ENCODE data around the gene TGFBR3.
"Not testable (repeated sequence)": the region's sequence is repeated elsewhere in the genome, so short reads cannot be mapped to it uniquely, and the experiment has no call there.

DNA sequence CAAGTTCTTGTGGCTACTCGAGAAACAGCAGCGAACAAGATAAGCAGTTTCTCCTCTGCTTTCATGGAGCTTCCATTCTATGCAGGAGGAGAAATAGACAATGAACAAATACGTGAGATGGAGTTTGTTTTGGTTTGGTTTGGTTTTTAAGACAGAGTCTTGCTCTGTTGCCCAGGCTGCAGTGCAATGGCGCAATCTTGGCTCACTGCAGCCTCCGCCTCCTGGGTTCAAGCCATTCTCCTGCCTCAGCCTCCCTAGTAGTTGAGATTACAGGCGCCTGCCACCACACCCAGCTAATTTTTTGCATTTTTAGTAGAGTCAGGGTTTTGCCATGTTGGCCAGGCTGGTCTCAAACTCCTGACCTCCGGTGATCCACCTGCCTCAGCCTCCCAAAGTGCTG is 51.4 kb downstream of the TGFBR3 start:
- not testable (repeated sequence) for TF ChIP-seq TCF7L2 (IDR thresholded peaks at IDR 0.05; ENCODE audit: borderline replicate concordance, low read depth, low read length); ZBTB8A (tag by site-specific recombination; IDR thresholded peaks at IDR 0.05); KLF16 (tag by site-specific recombination; IDR thresholded peaks at IDR 0.05); ZNF24 (tag by site-specific recombination; IDR thresholded peaks at IDR 0.05); ZBTB7A (tag by site-specific recombination; IDR thresholded peaks at IDR 0.05; ENCODE audit: low read depth); ZNF174 (tag by site-specific recombination; IDR thresholded peaks at IDR 0.05); ZNF747 (tag by site-specific recombination; IDR thresholded peaks at IDR 0.05); ZNF302 (tag by site-specific recombination; IDR thresholded peaks at IDR 0.05; ENCODE audit: low read depth); ZNF510 (tag by site-specific recombination; IDR thresholded peaks at IDR 0.05; ENCODE audit: insufficient replicate concordance); ZSCAN23 (tag by site-specific recombination; IDR thresholded peaks at IDR 0.05); ZIC2 (tag by site-specific recombination; IDR thresholded peaks at IDR 0.05)
- TF ChIP-seq, protein P1, sequence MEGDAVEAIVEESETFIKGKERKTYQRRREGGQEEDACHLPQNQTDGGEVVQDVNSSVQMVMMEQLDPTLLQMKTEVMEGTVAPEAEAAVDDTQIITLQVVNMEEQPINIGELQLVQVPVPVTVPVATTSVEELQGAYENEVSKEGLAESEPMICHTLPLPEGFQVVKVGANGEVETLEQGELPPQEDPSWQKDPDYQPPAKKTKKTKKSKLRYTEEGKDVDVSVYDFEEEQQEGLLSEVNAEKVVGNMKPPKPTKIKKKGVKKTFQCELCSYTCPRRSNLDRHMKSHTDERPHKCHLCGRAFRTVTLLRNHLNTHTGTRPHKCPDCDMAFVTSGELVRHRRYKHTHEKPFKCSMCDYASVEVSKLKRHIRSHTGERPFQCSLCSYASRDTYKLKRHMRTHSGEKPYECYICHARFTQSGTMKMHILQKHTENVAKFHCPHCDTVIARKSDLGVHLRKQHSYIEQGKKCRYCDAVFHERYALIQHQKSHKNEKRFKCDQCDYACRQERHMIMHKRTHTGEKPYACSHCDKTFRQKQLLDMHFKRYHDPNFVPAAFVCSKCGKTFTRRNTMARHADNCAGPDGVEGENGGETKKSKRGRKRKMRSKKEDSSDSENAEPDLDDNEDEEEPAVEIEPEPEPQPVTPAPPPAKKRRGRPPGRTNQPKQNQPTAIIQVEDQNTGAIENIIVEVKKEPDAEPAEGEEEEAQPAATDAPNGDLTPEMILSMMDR (tag by site-specific recombination; IDR thresholded peaks at IDR 0.05), result not testable (repeated sequence)
- TF ChIP-seq, protein P2, sequence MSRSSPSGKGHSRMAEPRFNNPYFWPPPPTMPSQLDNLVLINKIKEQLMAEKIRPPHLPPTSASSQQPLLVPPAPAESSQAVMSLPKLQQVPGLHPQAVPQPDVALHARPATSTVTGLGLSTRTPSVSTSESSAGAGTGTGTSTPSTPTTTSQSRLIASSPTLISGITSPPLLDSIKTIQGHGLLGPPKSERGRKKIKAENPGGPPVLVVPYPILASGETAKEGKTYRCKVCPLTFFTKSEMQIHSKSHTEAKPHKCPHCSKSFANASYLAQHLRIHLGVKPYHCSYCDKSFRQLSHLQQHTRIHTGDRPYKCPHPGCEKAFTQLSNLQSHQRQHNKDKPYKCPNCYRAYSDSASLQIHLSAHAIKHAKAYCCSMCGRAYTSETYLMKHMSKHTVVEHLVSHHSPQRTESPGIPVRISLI (tag by site-specific recombination; IDR thresholded peaks at IDR 0.05), result not testable (repeated sequence)
